Left kidney (tissue), 2 donors: ENCODE data around the gene TTC31. TPM values are rescaled to one million over a fixed set of nuclear protein-coding genes. Genes with fewer than 3 reads are reported as not detected.
"Not testable (repeated sequence)": the region's sequence is repeated elsewhere in the genome, so short reads cannot be mapped to it uniquely, and the experiment has no call there.

ENCODE experiments used
- DNase-seq: peaks from one replicate; pipeline ENCODE4 v3.0.0-alpha.2; 2013
- polyA plus RNA-seq: library from polyadenylated mRNA; unstranded; fragments of 120-200 nt; gene quantifications from one replicate; pipeline ENCODE4 v1.2.1, GENCODE V29; 2013; ENCODE audit not compliant: insufficient read length

TTC31 gene
- polyA plus RNA-seq, 1 donor: 31.5 TPM

- DNase-seq: no peak
Measured at GRCh38 chr2:74481961-74482800, 700 bp upstream of the TTC31 start.

GRCh38 chr2:74483675-74484164, 839 bp downstream of the TTC31 start:
- DNase-seq: not testable (repeated sequence)

- DNase-seq: no peak
Measured at GRCh38 chr2:74486141-74486540, 3.3 kb downstream of the TTC31 start.

GRCh38 chr2:74488643-74489481, 6.0 kb downstream of the TTC31 start:
- no peak for DNase-seq

- DNase-seq: no peak
Measured at GRCh38 chr2:74489906-74490305, 7.0 kb downstream of the TTC31 start.

- DNase-seq: no peak
Measured at GRCh38 chr2:74491648-74492544, 9.0 kb downstream of the TTC31 start.

GRCh38 chr2:74493546-74493945, 10.7 kb downstream of the TTC31 start:
- no peak for DNase-seq

GRCh38 chr2:74495440-74495839, 12.6 kb downstream of the TTC31 start:
- no peak for DNase-seq

- no peak for DNase-seq
Measured at GRCh38 chr2:74496997-74497776, 14.3 kb downstream of the TTC31 start.

GRCh38 chr2:74497777-74498499, 15.1 kb downstream of the TTC31 start:
- no peak for DNase-seq

GRCh38 chr2:74498500-74499266, 15.8 kb downstream of the TTC31 start:
- DNase-seq: no peak

- DNase-seq: no peak
Measured at GRCh38 chr2:74499267-74499939, 16.5 kb downstream of the TTC31 start, which contains the start of gene LBX2. LBX2 (minus strand) TSS chr2:74499603; CDS start chr2:74499537, 66 bp downstream.

- no peak for DNase-seq
Measured at GRCh38 chr2:74499940-74500577, 17.2 kb downstream of the TTC31 start.

GRCh38 chr2:74500578-74500946, 17.7 kb downstream of the TTC31 start:
- DNase-seq: no peak

GRCh38 chr2:74501335-74502071, 18.6 kb downstream of the TTC31 start:
- DNase-seq: no peak

GRCh38 chr2:74502147-74502719, 19.4 kb downstream of the TTC31 start:
- DNase-seq: no peak
